Right renal cortex interstitium (tissue), 3 donors: ENCODE results near the gene NUDC. TPM values are rescaled to one million over a fixed set of nuclear protein-coding genes. Genes with fewer than 3 reads are reported as not detected.
"Not testable (repeated sequence)": the region's sequence is repeated elsewhere in the genome, so short reads cannot be mapped to it uniquely, and the experiment has no call there.

Experiments
- DNase-seq, 3 donors: peaks; one replicate each; pipeline ENCODE4 v3.0.0-alpha.2; 2013; ENCODE audit warnings: low read depth in 3 of 3, low spot score in 2 of 3
- polyA plus RNA-seq, 3 donors: library from polyadenylated mRNA; unstranded; fragments of 120-200 nt; gene quantifications; one replicate each; pipeline ENCODE4 v1.2.1, GENCODE V29; 2013; ENCODE audit not compliant: insufficient read length in 3 of 3

Gene NUDC
- polyA plus RNA-seq, 3 donors, result 84.6 to 93.0 (median 92.7) TPM

DNA sequence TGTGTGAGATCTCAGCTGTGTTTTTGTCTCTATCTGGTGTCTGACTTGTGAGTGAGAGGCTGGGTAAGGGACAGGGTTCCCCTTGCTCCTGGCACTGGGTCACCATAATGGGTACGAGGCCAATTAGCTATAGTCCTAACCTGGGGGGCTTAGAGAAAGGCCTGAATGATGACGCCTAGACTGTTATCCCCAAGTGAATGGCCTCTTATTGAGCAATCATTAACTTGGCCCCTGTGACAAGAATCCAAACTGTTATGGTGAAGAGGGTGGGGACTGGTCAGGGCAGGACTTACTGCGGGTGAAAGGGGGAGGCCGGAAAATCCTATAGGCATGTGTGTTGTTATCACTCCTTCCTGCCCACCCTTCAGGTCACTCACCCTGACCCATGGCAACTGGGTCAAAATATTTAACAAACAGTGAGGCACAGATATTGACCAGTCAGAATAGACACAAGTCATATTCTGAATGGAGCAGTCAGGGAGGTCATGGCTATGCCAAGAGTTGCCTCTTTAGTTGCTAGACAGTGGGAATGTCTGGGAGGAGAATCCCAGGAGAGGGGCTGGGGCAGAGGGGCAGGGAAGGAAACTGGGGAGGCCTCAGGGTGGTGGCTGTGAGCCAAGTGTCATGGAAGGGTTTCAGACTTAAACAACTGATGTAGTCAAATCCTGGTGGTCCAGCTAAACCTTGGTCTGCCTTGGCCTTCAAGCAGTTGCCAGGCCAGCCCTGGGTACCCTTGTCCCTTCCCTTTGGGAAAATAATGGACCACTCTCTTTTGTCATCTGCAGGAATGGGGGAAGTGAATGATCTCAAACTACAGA is 11.0 kb upstream of the NUDC start:
- no peak for DNase-seq

DNA sequence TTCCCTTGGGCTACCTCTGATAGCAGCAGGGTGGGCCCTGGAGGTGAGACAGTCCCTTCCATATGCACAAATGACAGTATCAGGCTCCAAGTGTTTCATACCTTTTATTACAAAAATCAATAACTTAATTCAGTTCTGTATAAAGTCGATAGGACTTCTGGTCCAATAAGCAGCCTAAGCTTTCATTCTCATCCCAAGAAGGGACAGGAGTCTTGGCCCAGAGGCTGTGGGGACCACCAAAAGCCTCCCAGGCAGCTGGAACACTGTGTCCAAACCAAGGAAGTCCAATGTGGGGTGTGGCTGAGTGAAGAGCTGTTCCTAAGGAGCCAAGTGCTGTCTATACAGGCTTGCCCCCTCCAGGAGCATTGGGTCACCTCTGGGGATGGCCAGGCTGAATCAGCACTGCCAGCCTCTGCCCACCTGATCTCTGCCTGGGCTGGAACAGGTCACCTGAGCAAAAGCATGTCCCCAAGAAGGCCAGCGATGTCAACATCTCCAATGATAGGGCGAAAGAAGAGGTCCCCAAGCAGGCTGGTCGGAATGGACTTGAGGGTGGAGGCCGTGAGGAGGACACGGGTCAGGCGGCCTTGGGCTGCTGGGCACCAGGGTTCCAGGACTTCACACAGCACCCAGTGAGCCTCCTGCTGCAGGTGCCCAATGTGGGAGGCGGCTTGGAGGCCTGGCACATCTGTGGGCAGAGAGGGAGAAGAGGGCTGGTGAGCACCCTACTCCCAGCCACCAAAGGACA is 10.0 kb upstream of the NUDC start:
- no peak for DNase-seq

DNA sequence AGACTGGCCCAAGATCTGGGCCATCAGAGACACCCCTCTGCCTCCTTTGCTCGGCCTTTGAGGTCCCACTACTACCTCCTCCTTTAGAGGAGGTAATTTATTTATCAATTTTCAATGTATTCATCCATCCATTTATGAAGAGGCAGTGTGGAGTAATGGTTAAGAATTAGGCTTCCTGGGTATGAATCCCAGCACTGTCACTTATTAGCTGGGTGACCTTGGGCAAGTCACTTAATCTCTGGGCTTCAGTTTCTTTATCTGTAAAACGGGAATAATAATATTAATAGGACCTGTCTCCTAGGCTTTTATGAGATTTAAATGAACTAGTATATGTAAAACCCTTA is 9.4 kb upstream of the NUDC start:
- no peak for DNase-seq

DNA sequence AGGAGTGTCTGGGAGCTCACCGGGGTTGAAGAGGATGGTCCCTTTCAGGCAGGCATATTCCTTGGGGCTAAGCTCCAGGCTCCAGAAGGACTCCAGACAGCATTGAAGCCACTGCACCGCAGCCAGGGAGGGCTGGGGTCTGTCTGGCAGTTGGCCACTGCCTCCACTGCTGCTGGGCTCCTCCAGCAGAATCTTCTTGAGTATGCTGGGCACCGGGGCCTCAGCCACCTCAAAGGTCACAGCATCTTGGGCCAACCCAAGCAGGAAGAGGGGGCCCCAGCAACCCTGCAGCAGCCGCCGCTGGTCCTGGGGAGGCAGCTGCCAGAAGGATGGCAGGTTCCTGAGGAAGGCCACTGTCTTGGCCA is 8.2 kb upstream of the NUDC start:
- DNase-seq, result no peak

DNA sequence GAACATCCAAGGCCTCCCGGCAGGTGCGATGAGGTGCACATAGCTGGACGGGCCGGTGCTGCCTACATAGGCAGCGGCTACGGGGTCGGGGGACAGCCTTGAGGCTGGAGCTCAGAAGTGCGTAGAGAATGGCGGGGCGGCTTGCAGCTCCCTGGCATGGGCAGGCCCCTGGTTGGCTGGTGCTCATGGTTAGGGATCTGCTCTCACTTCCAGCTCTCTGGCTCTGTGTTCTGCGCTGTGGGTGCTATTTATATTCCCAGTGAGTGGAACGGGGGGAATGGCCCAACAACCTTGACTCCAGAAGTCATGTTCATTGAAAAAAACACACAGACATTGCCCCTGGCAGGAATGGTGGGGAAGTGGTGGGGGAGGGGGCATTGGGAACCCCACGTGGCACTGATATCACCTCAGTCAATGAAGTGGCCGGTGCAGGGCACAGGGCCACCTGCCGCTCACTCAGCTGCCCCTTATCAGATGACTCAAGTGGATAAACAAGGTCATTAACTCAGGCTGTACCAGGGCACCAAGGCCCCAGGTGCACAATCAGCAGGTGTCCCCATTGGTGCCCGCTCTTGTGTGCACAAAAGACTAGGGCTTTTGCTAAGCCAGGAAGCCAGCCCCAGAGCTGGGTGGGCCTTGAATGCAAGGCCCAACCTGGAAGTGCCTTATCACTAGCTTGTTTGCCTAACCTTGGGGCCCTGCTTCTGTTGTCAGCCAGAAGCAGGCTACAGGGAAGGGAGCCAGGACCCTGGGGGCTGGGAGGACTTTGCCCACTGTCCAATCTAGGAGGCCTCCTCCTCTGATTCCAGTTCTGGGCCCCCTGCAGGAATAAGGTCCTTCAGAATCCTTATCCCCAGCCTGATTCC is 7.6 kb upstream of the NUDC start, which contains the start of gene NR0B2:
TSS of gene NR0B2 (minus strand) at position 222 of the 866 bp plus-strand sequence. CDS start at position 187, 35 bp downstream.
- DNase-seq, result no peak

DNA sequence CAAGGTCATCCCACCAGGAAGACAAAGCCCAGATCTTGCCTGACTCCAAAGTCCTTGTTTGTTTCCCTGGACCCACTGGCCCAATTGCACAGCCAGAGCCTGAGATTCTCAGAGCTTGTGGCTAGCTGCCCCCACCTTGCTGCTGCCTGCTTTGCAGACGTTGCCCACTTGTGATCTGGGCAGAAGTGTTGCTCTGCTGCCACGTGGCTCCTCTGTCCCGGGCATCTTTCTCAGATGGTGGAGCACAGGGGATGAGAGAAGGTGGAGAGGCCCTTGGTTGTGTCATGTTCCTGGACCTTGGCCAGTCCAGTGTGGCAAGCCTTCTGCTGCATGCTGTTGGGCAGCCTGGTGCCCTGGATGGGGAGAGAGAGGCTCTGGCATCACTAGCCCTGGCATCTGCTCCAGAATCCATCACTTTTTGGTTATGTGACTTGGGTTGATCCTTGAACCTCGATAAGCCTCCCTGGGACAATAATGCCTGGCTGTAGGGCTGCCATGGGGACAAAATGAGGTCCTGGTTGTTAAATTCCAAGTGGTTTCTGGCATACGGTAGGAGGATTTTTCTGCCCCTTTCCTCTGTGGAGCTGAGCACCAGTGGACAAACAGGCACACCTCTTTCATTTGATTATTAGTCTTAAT is 6.2 kb upstream of the NUDC start:
- DNase-seq, result no peak

DNA sequence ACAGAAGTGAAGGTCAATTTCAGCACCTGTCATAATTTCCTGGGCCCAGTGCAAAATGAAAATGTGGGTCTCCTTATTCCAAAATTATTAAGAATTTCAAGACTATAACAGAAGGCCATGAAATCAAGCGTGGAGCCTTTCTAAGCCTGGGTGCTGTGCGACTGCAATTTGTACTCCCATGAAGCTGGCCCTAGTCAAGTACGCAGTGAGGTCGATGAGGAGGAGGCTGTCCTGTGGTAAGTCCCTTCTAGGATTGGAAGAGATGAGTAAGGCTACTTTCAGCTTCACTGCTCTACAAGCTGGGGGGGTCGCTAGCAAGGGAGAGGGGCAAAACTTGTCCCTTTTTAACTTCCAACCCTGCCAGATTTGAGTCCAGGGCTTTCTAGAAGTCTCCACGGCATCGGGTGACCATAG is 410 bp upstream of the NUDC start:
- no peak for DNase-seq

DNA sequence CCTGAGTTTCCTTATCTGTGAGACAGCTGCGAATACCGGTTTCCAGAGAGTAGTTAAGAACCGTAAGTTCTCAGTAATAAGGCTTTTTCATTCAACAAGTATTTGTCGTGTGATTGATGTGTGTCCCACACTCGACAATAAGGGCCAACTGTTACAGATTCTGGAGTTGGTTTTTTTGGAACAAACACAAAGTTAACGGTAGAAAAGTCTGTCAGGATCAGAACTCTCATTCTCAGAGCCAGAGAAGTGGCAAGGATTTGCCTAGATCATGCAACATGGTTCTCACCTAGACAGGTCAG is 837 bp downstream of the NUDC start:
- DNase-seq, result no peak

DNA sequence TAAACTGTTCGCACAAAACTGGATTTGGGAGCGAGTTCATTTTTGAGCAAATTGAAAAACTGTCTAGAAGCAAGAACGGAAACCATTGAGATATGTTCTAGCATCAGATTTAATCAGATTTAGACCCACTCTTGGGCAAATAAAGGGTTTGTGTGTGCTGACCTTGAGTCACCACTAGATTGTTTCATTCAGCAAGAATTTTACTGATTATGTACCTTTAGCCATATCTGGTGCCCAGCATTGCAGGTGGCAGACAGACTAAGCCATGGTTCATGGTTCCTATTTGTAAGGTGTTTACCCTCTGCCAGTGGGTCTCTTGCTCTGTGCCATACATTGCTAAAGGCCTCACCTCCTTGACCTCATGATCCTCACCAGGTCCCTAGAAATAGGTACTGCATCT is 1.4 kb downstream of the NUDC start:
- DNase-seq, result no peak

DNA sequence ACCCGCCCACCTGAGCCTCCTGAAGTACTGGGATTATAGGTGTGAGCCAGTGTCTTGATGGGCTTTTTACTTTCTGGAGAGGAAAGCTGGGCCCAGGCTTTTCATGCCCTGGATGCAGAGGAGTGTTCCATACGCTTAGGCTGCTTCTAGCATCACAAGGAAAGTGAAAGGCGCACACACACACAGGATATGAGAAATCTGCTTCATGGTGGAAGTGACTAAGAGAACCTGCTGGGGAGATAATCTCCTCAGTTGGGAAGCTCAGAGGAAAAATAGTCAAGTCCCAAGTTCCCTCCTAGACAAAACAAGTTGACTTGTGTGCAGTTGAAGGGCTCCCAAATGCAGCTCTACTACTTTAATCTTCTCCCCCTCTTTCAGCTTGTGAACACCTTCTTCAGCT is 2.2 kb downstream of the NUDC start:
- DNase-seq, result no peak

DNA sequence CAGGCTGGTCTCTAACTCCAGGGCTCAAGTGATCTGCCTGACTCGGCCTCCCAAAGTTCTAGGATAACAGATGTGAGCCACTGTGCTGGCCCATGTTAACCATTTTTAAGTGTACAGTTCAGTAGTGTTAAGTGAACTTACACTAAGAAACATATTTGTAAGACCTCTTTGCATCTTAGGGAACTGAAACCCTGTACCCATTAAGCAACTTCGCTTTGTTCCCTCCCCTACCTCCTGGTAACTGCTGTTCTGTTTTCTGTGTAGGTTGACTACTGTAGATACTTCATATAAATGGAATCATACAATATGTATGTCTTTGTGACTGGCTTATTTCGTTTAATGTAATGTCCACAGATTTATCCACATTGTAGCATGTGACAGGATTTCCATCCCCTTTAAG is 11.0 kb downstream of the NUDC start:
- no peak for DNase-seq

DNA sequence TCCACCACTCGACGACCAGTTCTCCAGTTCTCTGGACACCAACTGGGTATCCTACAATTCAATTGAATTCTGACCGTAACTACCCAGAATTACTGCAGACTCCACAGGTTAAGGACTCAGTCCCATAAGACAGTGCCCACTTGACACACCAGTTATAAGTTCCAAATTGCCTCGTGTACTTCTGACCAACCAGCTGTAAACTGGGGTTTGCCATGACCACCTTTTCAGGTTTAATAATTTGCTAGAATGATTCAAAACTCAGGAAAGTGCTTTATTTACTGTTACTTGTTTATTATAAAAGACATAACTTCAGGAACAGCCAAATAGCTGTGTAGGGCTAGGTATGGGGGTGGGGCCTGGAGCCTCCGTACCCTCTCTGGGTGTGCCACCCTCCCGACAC is 15.3 kb downstream of the NUDC start:
- no peak for DNase-seq

DNA sequence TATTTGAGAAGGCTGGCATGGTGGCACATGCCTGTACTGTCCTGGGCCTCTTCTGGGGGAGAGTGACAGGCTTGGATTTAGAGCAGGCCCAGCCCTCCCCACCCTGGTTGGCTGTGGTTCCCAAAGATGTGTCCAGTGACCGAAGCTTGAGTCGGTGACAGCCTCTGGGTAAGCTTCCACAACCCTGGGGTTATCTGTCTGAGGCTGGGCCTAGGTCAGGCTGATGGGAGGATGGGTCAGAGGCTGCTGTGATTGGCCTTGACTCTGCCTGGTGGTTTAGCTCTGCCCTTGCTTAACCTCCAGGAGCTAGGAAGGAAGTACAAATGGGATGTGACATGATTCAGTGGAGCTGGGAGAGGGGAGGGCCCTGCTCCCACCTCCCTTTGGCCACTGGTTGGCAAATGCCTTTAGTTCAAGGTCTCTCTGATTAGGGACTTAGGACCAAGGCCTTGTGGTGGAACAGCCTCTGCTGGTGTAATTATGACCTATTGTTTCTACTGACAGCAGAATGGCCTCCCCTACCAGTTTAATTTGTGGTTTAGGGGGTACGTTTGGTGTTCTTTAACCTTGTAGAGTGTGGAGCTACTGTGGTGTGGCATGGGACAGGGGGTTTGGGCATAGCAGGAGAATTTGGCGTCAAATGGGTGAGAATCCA is 16.6 kb downstream of the NUDC start:
- no peak for DNase-seq

DNA sequence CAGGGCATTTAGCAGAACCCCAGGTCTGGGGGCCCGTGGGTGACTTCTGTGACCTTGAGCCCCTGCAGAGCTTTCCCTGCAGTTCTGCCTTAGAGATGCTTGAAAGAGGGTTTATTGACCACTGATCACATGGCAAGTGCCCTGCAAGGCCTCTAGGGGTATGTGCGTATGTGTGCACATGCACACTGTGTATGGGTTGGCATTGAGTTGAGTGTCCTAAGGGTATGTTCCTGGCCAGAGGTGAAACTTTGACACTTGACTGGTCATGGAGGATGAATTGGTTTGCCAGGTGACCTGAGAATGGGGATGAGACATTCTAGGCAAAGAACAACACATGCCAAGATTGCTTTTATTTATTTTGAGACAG is 17.1 kb downstream of the NUDC start:
- DNase-seq, result no peak

DNA sequence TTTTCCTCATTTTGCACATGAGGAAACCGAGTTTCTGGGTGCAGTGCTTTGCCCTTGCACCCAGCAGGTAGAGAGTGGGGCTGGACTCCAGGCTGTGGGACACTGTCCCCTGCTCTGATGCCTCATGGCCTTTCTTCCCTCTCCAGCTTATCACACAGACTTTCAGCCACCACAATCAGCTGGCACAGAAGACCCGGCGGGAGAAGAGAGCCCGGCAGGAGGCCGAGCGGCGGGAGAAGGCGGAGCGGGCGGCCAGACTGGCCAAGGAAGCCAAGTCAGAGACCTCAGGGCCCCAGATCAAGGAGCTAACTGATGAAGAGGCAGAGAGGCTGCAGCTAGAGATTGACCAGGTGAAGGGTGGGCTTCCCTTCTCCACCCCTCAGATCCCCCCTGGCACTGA is 19.8 kb downstream of the NUDC start:
- DNase-seq, result no peak

DNA sequence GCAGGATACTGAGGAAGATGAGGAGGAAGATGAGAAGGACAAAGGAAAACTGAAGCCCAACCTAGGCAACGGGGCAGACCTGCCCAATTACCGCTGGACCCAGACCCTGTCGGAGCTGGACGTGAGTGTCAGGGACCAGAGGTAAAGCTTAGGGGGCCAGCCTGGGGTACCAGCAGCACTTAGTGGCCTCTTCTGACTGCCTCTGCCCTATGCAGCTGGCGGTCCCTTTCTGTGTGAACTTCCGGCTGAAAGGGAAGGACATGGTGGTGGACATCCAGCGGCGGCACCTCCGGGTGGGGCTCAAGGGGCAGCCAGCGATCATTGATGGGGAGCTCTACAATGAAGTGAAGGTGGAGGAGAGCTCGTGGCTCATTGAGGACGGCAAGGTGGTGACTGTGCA is 21.1 kb downstream of the NUDC start:
- DNase-seq, result no peak

DNA sequence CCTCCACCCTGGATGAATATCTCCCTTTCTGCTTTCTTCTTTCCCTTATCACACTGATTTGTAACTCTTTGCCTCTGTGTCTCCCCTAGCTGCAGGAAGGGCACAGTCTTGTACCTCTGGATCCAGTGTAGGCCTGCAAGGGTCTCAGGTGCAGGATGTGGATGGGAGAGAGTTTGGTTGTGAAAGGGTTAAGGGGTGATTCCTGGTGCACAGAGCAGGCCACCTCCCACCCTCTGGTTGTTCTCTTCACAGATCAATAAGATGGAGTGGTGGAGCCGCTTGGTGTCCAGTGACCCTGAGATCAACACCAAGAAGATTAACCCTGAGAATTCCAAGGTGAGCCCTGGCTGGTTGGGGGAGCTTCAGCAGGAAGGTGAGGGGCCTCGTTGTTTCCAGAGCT is 23.6 kb downstream of the NUDC start:
- no peak for DNase-seq

DNA sequence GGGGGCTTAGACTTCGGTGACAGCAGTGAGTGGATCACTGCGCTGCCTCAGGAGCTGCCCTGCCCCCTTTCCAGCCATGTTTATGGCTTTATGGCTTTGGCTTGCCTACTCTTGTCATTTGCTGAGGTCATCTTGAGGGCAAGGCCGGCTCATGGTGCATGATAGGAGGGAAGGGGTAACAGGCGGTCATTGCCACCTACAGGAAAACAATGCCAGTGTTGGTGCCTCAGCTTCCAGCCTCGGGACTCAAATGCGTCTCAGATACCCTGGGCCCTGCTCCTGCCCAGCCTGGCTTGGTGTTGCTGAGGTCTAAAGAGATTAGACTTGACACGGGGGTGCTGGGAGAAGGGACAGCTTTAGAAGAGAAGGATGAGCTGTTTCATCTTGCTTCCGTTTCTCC is 24.2 kb downstream of the NUDC start:
- DNase-seq, result no peak

DNA sequence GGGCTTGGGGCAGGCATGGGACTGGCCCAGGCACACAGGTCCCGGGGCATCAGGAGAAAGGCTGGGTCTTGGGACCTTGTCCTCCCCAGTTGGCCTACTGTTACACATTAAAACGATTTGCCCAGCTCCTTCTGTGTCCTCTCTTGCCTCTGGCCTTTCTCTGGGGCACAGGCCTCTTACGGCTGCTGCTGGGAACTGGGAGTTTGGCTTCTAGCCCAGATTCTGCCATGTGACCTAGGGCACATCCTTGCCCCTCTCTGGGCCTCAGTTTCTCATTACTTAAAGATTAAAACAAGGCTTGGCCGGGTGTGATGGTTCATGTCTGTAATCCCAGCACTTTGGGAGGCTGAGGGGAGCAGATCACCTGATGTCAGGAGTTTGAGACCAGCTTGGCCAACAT is 24.7 kb downstream of the NUDC start:
- DNase-seq, result no peak

DNA sequence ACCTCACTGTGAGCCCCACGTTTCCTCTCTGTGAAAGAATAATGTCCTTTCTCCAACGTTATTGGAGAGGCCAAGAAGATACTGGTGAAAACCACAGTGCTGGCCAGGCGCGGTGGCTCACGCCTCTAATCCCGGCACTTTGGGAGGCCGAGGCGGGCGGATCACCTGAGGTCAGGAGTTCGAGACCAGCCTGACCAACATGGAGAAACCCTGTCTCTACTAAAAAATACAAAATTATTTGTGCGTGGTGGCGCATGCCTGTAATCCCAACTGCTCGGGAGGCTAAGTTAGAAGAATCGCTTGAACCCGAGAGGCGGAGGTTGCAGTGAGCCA is 27.1 kb downstream of the NUDC start:
- DNase-seq, result not testable (repeated sequence)
